NCI-H82 (cell line): ENCODE data around the gene COX7C.

Source experiments
- DNase-seq: peaks from one replicate; lab custom pipeline; 2025; lab: John Stamatoyannopoulos, UW

The COX7C gene

DNA sequence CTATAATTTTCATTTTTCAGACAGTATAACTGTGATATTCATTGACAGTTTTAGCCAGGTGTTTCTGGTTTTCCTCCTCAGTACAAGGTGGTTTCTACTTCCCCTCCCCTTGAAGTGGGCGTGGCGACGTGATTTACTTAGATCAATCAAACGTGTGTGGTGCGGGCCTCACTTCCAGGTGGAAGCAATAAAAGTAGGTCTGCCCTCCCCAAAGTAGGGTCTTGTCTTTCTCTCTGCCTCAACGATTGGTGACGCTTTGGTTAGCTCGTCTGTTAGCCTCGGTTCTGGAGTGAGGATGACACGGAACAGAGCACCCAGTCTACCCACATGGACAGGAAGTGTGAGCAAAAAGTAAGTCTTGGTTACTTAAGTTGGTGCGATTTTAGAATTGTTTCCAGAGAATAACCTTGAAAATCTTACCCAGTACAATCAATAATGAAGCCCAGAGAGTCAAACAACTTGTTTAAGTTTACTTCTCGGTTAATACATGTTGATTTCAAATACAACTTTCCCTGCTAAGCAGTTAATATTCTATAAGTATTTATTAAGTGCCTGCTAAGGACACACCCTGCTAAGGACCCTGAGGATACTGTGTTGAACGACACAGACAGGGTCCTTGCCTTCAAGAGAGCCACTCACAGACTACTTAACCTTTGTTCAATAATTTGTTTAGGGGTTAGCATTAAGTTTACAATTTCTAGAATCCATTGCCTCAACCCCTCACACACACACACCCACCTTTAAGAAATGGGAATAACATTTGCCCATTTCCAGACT lies 48.4 kb downstream of the COX7C start:
- DNase-seq: no peak

GRCh38 chr5:86666981-86667380 lies 49.2 kb downstream of the COX7C start:
- no peak for DNase-seq
